WERI-Rb-1 (cell line): ENCODE results near the gene TNFSF8.
A peak's percentile ranks its signal among the peaks of the same experiment; 100 is the strongest.

Source experiments
- DNase-seq: peaks from one replicate; pipeline ENCODE4 v3.0.0-alpha.2; 2020
- H3K27ac ChIP-seq: fragments of 250-450 bp; sonication (Bioruptor Pico); 2 replicates; pipeline ENCODE4 v1.5.1; 2020; ENCODE audit warnings: mild to moderate bottlenecking, moderate library complexity
- H3K27me3 ChIP-seq: fragments of 250-450 bp; sonication (Bioruptor Pico); 2 replicates; pipeline ENCODE4 v1.5.1; 2021; ENCODE audit warnings: mild to moderate bottlenecking, low read depth, moderate library complexity; ENCODE audit not compliant: insufficient read depth, severe bottlenecking
- H3K36me3 ChIP-seq: fragments of 250-450 bp; sonication (Bioruptor Pico); 2 replicates; pipeline ENCODE4 v1.5.1; 2020; ENCODE audit warnings: mild to moderate bottlenecking, moderate library complexity
- H3K4me3 ChIP-seq: 2 replicates; pipeline ENCODE4 v1.5.1; 2011; ENCODE audit warnings: low read depth, mild to moderate bottlenecking, control low read depth, low read length
- H3K9me3 ChIP-seq: fragments of 250-450 bp; sonication (Bioruptor Pico); 2 replicates; pipeline ENCODE4 v1.5.1; 2021; ENCODE audit warnings: mild to moderate bottlenecking, moderate library complexity; ENCODE audit not compliant: severe bottlenecking
- CTCF ChIP-seq: IDR thresholded peaks from 2 replicates; pipeline ENCODE4 v1.5.1; 2011; ENCODE audit warnings: low read depth, mild to moderate bottlenecking, control low read depth, inconsistent platforms, low read length

The TNFSF8 gene

GRCh38 chr9:114856215-114856941 is 74.0 kb downstream of the TNFSF8 start:
- Histone ChIP-seq H3K27me3 (no peaks in the 10 kb centered on the region), H3K36me3 (no peaks in the 10 kb centered on the region), H3K4me3 (no peak overlapping the region), H3K27ac (no peak overlapping the region), H3K9me3 (no peaks in the 10 kb centered on the region)
- no peak for DNase-seq
- no peak for TF ChIP-seq CTCF

- H3K36me3 ChIP-seq: no peaks in the 10 kb centered on the region
- no peaks in the 10 kb centered on the region for H3K9me3 ChIP-seq
- no peak overlapping the region for H3K4me3 ChIP-seq
- no peaks in the 10 kb centered on the region for H3K27me3 ChIP-seq
- no peak overlapping the region for H3K27ac ChIP-seq
- no peak for DNase-seq
- TF ChIP-seq CTCF: no peak
These were observed 74.9 kb downstream of the TNFSF8 start for GRCh38 chr9:114855488-114855887.

GRCh38 chr9:114854736-114855355 is 75.5 kb downstream of the TNFSF8 start:
- DNase-seq: no peak
- Histone ChIP-seq H3K27me3 (no peaks in the 10 kb centered on the region), H3K4me3 (no peak overlapping the region), H3K36me3 (no peaks in the 10 kb centered on the region), H3K27ac (no peak overlapping the region), H3K9me3 (no peaks in the 10 kb centered on the region)
- TF ChIP-seq CTCF: no peak

- DNase-seq: peak; percentile 78
- H3K9me3 ChIP-seq: no peaks in the 10 kb centered on the region
- no peak overlapping the region for H3K27ac ChIP-seq
- H3K4me3 ChIP-seq: no peak overlapping the region
- TF ChIP-seq CTCF: no peak
- no peaks in the 10 kb centered on the region for H3K27me3 ChIP-seq
- no peaks in the 10 kb centered on the region for H3K36me3 ChIP-seq
These were observed 77.1 kb downstream of the TNFSF8 start for GRCh38 chr9:114853071-114853855.

- H3K9me3 ChIP-seq: no peaks in the 10 kb centered on the region
- no peaks in the 10 kb centered on the region for H3K36me3 ChIP-seq
- no peak overlapping the region for H3K4me3 ChIP-seq
- no peak overlapping the region for H3K27ac ChIP-seq
- DNase-seq: no peak
- no peaks in the 10 kb centered on the region for H3K27me3 ChIP-seq
- TF ChIP-seq CTCF: no peak
These were observed 78.3 kb downstream of the TNFSF8 start for GRCh38 chr9:114852050-114852594.
